Central memory CD4-positive, alpha-beta T cell (primary cell): ENCODE data around the gene PROSER1.
"Not testable (repeated sequence)": the region's sequence is repeated elsewhere in the genome, so short reads cannot be mapped to it uniquely, and the experiment has no call there.

Experiments used
- DNase-seq: peaks from one replicate; pipeline ENCODE4 v3.0.0; 2022
- total RNA-seq, 3 experiments: gene quantifications; one replicate each; lab custom pipeline; 2026; lab: John Stamatoyannopoulos, UW

PROSER1 gene
- total RNA-seq = 24.6 to 33.2 (median 28.3) reads per million in 3 experiments

- peak; percentile 83 for DNase-seq
Measured at GRCh38 chr13:39037880-39038568, at the start of gene PROSER1, which contains the start of gene NHLRC3. PROSER1 (minus strand) TSS chr13:39038089; CDS start chr13:39037242, 847 bp downstream. NHLRC3 (plus strand) TSS chr13:39038456; CDS start chr13:39038640, 184 bp downstream.

DNA sequence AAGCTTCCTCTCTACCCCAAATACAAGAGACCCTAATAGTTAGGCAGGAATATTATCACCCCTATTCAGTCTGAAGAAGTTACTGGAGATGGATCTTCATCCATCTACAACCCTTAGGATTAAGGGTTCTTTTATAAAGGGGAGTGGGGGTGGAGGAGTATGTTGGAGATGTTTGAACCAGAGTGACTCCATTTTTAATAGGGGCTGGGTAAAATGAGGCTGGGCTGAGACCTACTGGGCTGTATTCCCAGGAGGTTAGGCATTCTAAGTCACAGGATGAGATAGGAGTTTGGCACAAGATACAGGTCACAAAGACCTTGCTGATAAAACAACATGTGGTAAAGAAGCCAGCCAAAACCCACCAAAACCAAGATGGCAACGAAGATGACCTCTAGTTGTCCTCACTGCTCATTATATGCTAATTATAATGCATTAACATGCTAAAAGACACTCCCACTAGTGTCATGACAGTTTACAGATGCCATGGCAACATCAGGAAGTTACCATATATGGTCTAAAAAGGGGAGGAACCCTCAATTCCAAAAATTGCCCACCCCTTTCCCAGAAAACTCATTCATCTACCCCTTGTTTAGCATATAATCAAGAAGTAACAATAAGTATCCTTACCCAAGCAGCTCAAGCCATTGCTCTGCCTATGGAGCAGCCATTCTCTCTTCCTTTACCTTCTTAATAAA, 48.5 kb upstream of the PROSER1 start:
- not testable (repeated sequence) for DNase-seq

DNA sequence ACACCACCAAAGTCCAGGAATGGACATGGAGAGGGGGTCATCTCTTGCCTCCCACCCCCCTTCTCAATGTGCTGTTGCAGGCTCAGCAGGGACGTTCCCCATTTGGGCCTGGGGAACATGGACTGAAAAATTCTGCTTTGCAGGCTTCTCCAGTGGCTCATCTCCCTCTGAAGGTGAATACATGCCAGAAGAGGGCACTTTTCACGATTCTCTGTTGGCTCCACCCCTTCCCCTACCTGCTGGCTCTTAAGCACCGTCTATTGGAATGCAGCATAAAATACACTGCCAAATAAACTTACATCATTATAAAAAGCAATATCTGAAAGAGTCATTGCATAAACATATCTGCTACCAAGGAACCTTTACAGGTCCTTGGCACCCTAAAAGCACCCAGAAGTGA, 36.1 kb upstream of the PROSER1 start:
- no peak for DNase-seq

DNA sequence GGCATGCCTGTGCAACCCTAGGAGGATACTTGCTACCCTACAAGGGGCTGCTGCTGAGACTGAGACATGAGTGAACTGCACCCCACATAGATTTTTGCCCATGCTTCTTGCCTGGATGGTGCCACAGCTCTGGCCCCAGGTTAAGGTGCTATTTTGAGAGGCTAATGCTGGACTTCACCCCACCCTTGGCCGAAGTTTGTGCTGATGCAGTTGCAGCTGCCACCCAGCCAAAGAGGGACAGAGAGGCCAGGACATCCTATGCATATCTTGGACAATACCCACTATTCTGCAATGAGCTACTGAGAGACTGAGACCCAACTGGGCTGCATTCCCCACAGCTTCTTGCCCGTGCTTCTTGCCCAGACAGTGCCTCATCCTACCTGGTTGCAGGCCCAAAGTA, 35.0 kb upstream of the PROSER1 start:
- no peak for DNase-seq

- DNase-seq = no peak
Measured at GRCh38 chr13:39062004-39062403, 24.1 kb upstream of the PROSER1 start.

- no peak for DNase-seq
Measured at GRCh38 chr13:39058040-39058439, 20.2 kb upstream of the PROSER1 start.

DNA sequence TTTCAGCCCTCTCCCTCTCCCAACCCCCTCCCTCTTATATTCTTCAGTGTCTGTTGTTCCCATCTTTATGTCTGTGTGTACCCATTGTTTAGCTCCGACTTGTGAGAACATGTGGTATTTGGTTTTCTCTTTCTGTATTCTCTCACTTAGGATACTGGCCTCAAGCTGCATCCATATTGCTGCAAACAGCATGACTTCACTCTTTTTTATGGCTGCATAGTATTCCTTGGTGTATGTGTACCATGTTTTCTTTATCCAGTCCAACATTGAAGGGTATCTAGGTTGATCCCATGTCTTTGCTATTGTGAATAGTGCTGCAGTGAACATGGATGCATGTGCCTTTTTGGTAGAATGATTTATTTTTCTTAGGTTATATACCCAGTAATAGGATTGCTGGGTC, 18.1 kb upstream of the PROSER1 start:
- no peak for DNase-seq

DNA sequence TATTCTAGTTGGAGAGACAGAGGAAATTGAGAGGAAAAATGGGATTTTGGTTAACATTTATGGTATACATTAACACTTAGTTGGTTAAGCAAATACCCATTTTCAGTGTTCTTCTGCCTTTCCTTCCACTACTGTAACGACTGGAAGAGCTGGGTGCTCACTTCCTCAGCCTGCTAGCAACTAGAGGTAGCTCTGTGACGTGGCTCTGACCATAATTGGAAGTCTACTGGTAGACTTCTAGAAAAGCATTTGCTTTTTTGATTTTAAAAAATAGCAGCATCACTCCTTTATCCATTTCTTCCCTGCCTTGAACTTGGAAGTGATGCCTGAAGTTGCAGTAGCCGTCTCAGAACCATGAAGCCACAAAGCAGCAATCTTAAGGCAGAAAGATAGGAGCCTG, 16.2 kb upstream of the PROSER1 start:
- DNase-seq = no peak

- DNase-seq = no peak
Measured at GRCh38 chr13:39052944-39053343, 15.1 kb upstream of the PROSER1 start.

GRCh38 chr13:39051157-39051556, 13.3 kb upstream of the PROSER1 start:
- no peak for DNase-seq

DNA sequence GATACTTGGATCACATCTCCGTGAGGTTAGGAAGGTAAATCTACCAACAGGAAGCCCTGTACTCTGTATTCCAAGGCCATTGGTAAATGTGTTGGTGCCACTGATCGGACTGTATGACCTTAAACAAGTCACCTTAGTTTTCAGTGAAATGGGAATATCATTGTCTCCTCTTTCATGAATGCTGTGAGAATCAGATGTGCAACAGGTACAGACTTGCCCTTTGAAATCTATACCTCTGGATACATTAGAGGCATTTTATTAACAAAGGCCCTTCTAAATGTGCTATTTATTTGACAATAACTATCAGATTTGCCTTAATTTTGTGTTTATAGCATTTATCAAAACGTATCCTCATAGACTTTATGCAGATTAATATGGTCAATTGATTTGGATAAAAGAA, 11.4 kb upstream of the PROSER1 start:
- DNase-seq = no peak

GRCh38 chr13:39048806-39049205, 10.9 kb upstream of the PROSER1 start:
- DNase-seq = no peak

GRCh38 chr13:39047560-39047959, 9.7 kb upstream of the PROSER1 start:
- no peak for DNase-seq

DNA sequence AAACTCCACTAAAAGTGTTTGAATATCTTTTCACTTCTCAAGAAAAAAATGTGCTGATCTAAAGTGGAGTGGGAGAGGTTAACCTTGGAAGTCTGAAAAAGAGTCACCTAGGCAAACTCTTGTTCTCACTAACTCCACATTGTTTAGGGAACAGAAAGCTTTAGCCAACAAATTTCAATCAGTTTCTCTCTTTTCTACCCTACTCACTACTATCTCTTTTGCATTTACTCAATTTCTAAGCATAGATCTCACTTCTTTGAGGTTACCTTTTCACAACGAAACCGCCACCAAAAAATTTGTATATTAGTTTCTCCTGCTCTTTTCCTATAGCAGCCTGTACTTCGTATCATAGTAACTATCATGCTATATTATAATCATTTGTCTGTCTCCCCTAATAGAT, 6.6 kb upstream of the PROSER1 start:
- DNase-seq = no peak

GRCh38 chr13:39040206-39040605, 2.3 kb upstream of the PROSER1 start:
- no peak for DNase-seq

DNA sequence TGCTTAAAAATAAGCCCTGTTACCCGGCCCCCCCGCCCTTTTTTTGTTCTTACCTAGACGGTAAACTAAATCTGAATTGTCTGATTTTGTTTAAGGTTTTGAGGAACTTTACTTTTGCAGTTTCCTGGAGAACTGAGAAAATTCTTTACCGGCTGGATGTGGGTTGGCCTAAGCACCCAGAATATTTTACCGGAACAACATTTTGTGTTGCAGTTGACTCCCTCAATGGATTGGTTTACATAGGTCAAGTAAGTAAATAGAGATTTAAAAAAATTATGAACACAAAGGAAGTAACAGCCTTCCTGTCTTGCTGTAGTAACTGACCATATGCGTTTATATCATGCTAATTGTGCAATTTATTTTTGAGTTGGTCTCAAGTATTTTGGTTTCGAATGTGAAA, 1.2 kb upstream of the PROSER1 start:
- no peak for DNase-seq

DNA sequence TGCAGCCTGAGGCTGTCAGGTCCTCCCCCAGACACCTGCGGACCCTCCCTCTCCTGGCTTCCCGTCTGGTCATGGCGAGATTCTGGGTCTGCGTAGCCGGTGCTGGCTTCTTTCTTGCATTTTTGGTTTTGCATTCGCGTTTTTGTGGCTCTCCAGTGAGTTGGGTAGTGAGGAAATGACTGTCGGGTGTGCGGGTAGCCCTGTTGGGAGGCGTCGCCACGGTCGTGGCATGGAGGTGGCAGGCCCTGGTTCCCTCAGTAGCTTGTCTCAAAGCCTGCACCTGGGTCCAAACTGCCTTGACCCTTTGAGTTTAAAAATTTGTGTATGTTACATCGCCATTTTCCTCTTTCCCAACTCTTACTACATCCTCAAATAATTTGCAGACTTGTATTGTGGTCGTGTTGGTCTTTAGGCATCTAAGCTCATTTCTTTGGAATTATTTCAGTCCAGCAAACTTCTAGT, 711 bp upstream of the PROSER1 start:
- DNase-seq = peak; percentile 65

DNA sequence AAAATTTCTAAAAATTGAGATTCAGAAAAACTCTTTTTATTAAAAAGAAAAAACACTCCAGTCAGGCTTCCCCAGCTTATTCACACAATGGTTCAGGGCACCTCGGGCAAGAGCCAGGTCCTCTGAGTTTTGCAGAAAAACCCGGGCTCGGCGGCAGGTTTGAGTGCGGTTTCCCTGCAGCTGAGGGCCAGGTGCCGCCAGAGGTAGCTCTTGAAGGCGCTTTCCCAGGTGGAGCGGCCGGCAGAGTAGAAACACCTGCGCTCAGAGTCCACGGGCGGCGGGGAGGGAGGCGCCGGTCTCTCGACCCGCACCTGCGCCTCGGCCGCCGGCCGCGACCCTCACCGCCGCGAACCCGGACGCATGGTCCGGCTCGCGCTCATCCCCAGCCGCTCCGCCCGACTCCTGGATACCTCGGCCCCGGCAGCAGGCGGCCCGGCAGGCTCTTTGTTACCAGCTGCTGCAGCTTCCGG, 444 bp downstream of the PROSER1 start:
- no peak for DNase-seq

- no peak for DNase-seq
Measured at GRCh38 chr13:39036212-39036611, 1.7 kb downstream of the PROSER1 start.

GRCh38 chr13:39035799-39036198, 2.1 kb downstream of the PROSER1 start:
- DNase-seq = no peak

- DNase-seq = no peak
Measured at GRCh38 chr13:39035204-39035603, 2.7 kb downstream of the PROSER1 start.

GRCh38 chr13:39034085-39034484, 3.8 kb downstream of the PROSER1 start:
- DNase-seq = no peak

GRCh38 chr13:39032150-39032549, 5.7 kb downstream of the PROSER1 start:
- no peak for DNase-seq

DNA sequence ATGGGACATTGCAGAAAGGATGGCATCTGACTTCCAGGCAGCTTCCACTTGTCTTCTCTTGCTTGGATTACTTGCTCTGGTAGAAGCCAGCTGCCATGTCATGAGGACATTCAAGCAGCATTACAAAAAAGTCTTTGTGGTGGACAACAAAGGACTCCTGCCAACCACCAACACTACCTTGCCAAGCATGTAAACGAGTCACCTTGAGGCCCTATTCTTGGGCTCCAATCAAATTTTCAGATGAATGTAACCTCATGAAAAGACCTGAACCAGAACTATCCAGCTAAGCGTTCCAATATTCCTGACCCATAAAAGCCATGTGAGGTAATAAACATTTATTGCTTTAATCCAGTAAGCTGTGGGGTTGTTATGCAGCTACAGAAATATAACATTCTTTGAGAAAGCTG, 12.5 kb downstream of the PROSER1 start:
- no peak for DNase-seq
